GM23248 (cell line): Measurements from ENCODE around the gene TRPC4AP.

Source experiments
- EZH2 ChIP-seq: fragments of 200-600 bp; sonication (generic); IDR thresholded peaks from 2 replicates; pipeline ENCODE4 v1.6.1; 2018; ENCODE audit warnings: antibody characterized with exemption, mild to moderate bottlenecking; ENCODE audit not compliant: insufficient read depth, poor library complexity, severe bottlenecking
- EZH2phosphoT487 ChIP-seq: fragments of 200-600 bp; sonication (generic); IDR thresholded peaks from 2 replicates; pipeline ENCODE4 v1.6.1; 2018; ENCODE audit warnings: antibody characterized with exemption, moderate library complexity, mild to moderate bottlenecking, low read depth; ENCODE audit not compliant: insufficient read depth

- TF ChIP-seq EZH2 (no peak), EZH2phosphoT487 (no peak)
Observed at GRCh38 chr20:35004051-35004725, 88.4 kb downstream of the TRPC4AP start.
